Activated CD4-positive, alpha-beta T cell treated with anti-CD3 and anti-CD28 coated beads, Interleukin-2, amount 10 ng/mL, durations not matched to agents 7 days and 5 days (primary cell): ENCODE measurements around the gene CHRND. TPM values are rescaled to one million over a fixed set of nuclear protein-coding genes. Genes with fewer than 3 reads are reported as not detected.

ENCODE experiments used
- CTCF ChIA-PET: fragments of 350-600 bp; sonication (Branson Sonifier 250); formaldehyde crosslinking; loops from one replicate; lab custom pipeline; 2021; ENCODE audit warnings: antibody characterized with exemption; lab: Charles Lee
- POLR2A ChIA-PET: fragments of 350-600 bp; sonication (Branson Sonifier 250); formaldehyde crosslinking; loops from one replicate; lab custom pipeline; 2021; ENCODE audit warnings: antibody characterized with exemption; lab: Charles Lee
- DNase-seq: peaks from one replicate; pipeline ENCODE4 v3.0.0-alpha.2; 2020
- H3K27ac Mint-ChIP-seq: one replicate; pipeline ENCODE4 v1.8.0; 2021; ENCODE audit warnings: mild to moderate bottlenecking, moderate library complexity, mixed read lengths
- H3K27me3 Mint-ChIP-seq: one replicate; pipeline ENCODE4 v1.8.0; 2021; ENCODE audit warnings: mixed read lengths
- H3K36me3 Mint-ChIP-seq: one replicate; pipeline ENCODE4 v1.8.0; 2021; ENCODE audit warnings: low read depth, mixed read lengths
- H3K4me1 Mint-ChIP-seq: one replicate; pipeline ENCODE4 v1.8.0; 2021; ENCODE audit warnings: mixed read lengths
- H3K4me3 Mint-ChIP-seq: one replicate; pipeline ENCODE4 v1.8.0; 2021; ENCODE audit warnings: mild to moderate bottlenecking, moderate library complexity, mixed read lengths
- H3K9me3 Mint-ChIP-seq: one replicate; pipeline ENCODE4 v1.8.0; 2021; ENCODE audit warnings: mixed read lengths
- total RNA-seq, 2 experiments: library from RNA; stranded (reverse); gene quantifications; one replicate each; pipeline ENCODE4 v1.2.3, GENCODE V29; 2021

The CHRND gene
- total RNA-seq, 2 experiments from 2014 or later, result not detected

GRCh38 chr2:232573042-232573441 lies 47.1 kb downstream of the CHRND start:
- CTCF ChIA-PET, result interaction anchor here (0.7 kb wide), 1 partner anchor 50 kb away, joined by 3 read pairs; no protein-coding TSS in a partner anchor
- Mint-ChIP-seq H3K9me3 (no peaks in the 10 kb centered on the region), H3K4me1 (no peaks in the 10 kb centered on the region), H3K4me3 (no peak overlapping the region), H3K36me3 (peaks cover 21% of the 10 kb centered on the region), H3K27me3 (no peaks in the 10 kb centered on the region), H3K27ac (no peak overlapping the region)
- no peak for DNase-seq
- POLR2A ChIA-PET, result interaction anchor here (0.6 kb wide), 1 partner anchor 1860 kb away, joined by 3 read pairs; the partner anchor contains the start of gene CAB39

GRCh38 chr2:232573771-232574435 lies 47.9 kb downstream of the CHRND start:
- Mint-ChIP-seq H3K36me3 (peaks cover 17% of the 10 kb centered on the region), H3K4me1 (no peaks in the 10 kb centered on the region), H3K4me3 (no peak overlapping the region)

GRCh38 chr2:232574674-232575403 lies 48.9 kb downstream of the CHRND start:
- Mint-ChIP-seq H3K4me3 (no peak overlapping the region), H3K27ac (no peak overlapping the region), H3K36me3 (peaks cover 10% of the 10 kb centered on the region), H3K27me3 (no peaks in the 10 kb centered on the region), H3K4me1 (peaks cover under 1% of the 10 kb centered on the region), H3K9me3 (no peaks in the 10 kb centered on the region)
- CTCF ChIA-PET, result interaction anchor here (1.4 kb wide), 1 partner anchor 10 kb away, joined by 5 read pairs; no protein-coding TSS in a partner anchor
- POLR2A ChIA-PET, result no interaction called here
- DNase-seq, result no peak

More at GRCh38 chr2:232573771-232574435, 47.9 kb downstream of the CHRND start:
- CTCF ChIA-PET, result no interaction called here
- Mint-ChIP-seq H3K9me3 (no peaks in the 10 kb centered on the region), H3K27ac (no peak overlapping the region), H3K27me3 (no peaks in the 10 kb centered on the region)
- no peak for DNase-seq
- POLR2A ChIA-PET, result no interaction called here

- DNase-seq, result no peak
- no peaks in the 10 kb centered on the region for H3K9me3 Mint-ChIP-seq
- ChIA-PET POLR2A (no interaction called here), CTCF (interaction anchor here (1.4 kb wide), 1 partner anchor 9 kb away, joined by 5 read pairs; no protein-coding TSS in a partner anchor)
- no peak overlapping the region for H3K4me3 Mint-ChIP-seq
- no peak overlapping the region for H3K27ac Mint-ChIP-seq
- peaks cover 6% of the 10 kb centered on the region for H3K4me1 Mint-ChIP-seq
- H3K36me3 Mint-ChIP-seq, result peaks cover 10% of the 10 kb centered on the region
- H3K27me3 Mint-ChIP-seq, result no peaks in the 10 kb centered on the region
Observed at GRCh38 chr2:232575404-232575746, 49.4 kb downstream of the CHRND start.

GRCh38 chr2:232576995-232577394 lies 51.0 kb downstream of the CHRND start:
- ChIA-PET POLR2A (no interaction called here), CTCF (interaction anchor here (1.7 kb wide), 1 partner anchor 14 kb away, joined by 4 read pairs; no protein-coding TSS in a partner anchor)
- Mint-ChIP-seq H3K27me3 (no peaks in the 10 kb centered on the region), H3K36me3 (peaks cover 14% of the 10 kb centered on the region), H3K27ac (no peak overlapping the region), H3K4me1 (peaks cover 16% of the 10 kb centered on the region), H3K9me3 (no peaks in the 10 kb centered on the region), H3K4me3 (no peak overlapping the region)
- no peak for DNase-seq

- peaks cover 16% of the 10 kb centered on the region for H3K4me1 Mint-ChIP-seq
- H3K27ac Mint-ChIP-seq, result no peak overlapping the region
- peaks cover 21% of the 10 kb centered on the region for H3K36me3 Mint-ChIP-seq
- H3K27me3 Mint-ChIP-seq, result no peaks in the 10 kb centered on the region
- no peak overlapping the region for H3K4me3 Mint-ChIP-seq
- POLR2A ChIA-PET, result no interaction called here
- H3K9me3 Mint-ChIP-seq, result no peaks in the 10 kb centered on the region
- DNase-seq, result no peak
- CTCF ChIA-PET, result interaction anchor here (1.7 kb wide), 1 partner anchor 15 kb away, joined by 4 read pairs; no protein-coding TSS in a partner anchor
Observed at GRCh38 chr2:232577841-232578240, 51.9 kb downstream of the CHRND start.

- ChIA-PET CTCF (interaction anchor here (0.6 kb wide), 2 partner anchors 864 to 1244 kb away, joined by 3 to 4 read pairs; no protein-coding TSS in a partner anchor), POLR2A (no interaction called here)
- H3K36me3 Mint-ChIP-seq, result peaks cover 27% of the 10 kb centered on the region
Observed at GRCh38 chr2:232578626-232579025, 52.7 kb downstream of the CHRND start.

GRCh38 chr2:232580648-232580981 lies 54.7 kb downstream of the CHRND start:
- Mint-ChIP-seq H3K9me3 (no peaks in the 10 kb centered on the region), H3K4me1 (peaks cover 16% of the 10 kb centered on the region), H3K27me3 (no peaks in the 10 kb centered on the region), H3K27ac (peak overlapping the region; percentile 39), H3K36me3 (peaks cover 32% of the 10 kb centered on the region), H3K4me3 (no peak overlapping the region)
- no peak for DNase-seq
- POLR2A ChIA-PET, result no interaction called here
- CTCF ChIA-PET, result interaction anchor here (1.1 to 3.2 kb wide), 3 partner anchors 10 to 19 kb away, joined by 3 to 17 read pairs (median 3); no protein-coding TSS in a partner anchor

More at GRCh38 chr2:232578626-232579025, 52.7 kb downstream of the CHRND start:
- Mint-ChIP-seq H3K4me1 (peaks cover 16% of the 10 kb centered on the region), H3K27me3 (no peaks in the 10 kb centered on the region), H3K9me3 (no peaks in the 10 kb centered on the region), H3K4me3 (no peak overlapping the region), H3K27ac (no peak overlapping the region)
- no peak for DNase-seq

- H3K27ac Mint-ChIP-seq, result no peak overlapping the region
- CTCF ChIA-PET, result interaction anchor here (3.2 kb wide), 1 partner anchor 10 kb away, joined by 17 read pairs; no protein-coding TSS in a partner anchor
- peaks cover 27% of the 10 kb centered on the region for H3K36me3 Mint-ChIP-seq
- POLR2A ChIA-PET, result no interaction called here
- H3K4me3 Mint-ChIP-seq, result no peak overlapping the region
- H3K4me1 Mint-ChIP-seq, result peaks cover 16% of the 10 kb centered on the region
- H3K9me3 Mint-ChIP-seq, result no peaks in the 10 kb centered on the region
- no peak for DNase-seq
- no peaks in the 10 kb centered on the region for H3K27me3 Mint-ChIP-seq
Observed at GRCh38 chr2:232581725-232582124, 55.8 kb downstream of the CHRND start.

GRCh38 chr2:232584238-232584637 lies 58.3 kb downstream of the CHRND start:
- Mint-ChIP-seq H3K36me3 (peaks cover 27% of the 10 kb centered on the region), H3K27ac (no peak overlapping the region), H3K4me1 (peaks cover 16% of the 10 kb centered on the region), H3K27me3 (no peaks in the 10 kb centered on the region), H3K9me3 (no peaks in the 10 kb centered on the region), H3K4me3 (no peak overlapping the region)
- ChIA-PET POLR2A (no interaction called here), CTCF (interaction anchor here (1.2 to 1.4 kb wide), 3 partner anchors 9 to 22 kb away, joined by 3 to 5 read pairs (median 3); no protein-coding TSS in a partner anchor)
- DNase-seq, result no peak
